ENCODE results near the gene ASAP2.

The ASAP2 gene

DNA sequence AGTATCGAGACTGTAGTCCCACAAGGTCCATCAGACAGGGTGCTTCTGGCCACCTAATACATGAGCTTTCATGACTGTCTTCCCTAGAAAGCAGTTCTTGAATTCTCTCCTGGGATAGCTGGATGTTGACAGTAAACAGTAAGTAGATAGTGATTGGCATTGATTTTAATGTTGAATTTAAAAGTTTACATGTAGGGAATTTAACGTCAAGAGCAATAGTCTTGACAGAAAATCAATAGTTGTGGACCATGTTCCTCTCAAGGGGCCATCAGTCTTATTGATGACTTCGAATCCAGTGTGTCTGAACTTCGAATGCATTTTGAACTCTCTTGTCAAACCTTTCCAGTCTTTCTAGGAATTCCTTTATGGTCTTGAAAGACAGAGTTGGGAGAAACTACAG is 152.9 kb downstream of the ASAP2 start:
- DNase-seq = no peak

DNA sequence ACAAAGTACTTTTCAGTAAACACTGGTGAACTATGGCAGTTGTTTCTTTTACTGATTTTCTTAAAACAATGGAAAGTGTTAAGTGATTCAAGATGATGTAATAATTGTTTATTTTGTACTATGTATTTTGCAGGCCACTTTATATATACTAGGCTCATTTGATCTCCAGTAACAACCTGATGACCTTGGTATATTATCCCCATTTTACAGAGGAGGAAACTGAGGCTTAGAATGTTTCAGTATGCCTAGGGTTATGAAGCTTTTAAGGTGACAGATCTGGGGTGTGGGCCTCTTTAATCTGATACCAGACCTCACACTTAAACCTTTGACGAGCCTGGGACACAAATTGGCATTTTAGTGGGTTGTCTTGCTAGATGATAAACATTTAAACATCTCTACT is 153.5 kb downstream of the ASAP2 start:
- no peak for DNase-seq

DNA sequence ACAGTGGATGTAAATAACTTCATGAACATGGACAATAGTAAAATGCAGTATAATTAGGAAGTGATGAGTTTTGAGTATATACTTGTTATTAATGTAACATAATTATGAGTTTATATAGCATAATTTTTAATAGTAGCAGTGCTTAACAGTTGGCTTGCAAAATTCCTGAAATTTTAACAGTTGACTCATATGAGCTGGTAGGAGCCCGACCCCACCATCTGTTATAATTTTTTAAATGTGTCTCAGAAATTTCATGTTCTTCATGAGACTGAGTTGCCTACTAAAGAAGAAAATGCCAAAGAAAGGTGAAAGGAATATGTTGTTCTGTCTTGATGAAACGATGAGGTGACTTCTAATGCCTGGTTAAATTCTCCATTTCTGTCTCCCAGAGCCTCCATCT is 154.1 kb downstream of the ASAP2 start:
- DNase-seq = no peak

DNA sequence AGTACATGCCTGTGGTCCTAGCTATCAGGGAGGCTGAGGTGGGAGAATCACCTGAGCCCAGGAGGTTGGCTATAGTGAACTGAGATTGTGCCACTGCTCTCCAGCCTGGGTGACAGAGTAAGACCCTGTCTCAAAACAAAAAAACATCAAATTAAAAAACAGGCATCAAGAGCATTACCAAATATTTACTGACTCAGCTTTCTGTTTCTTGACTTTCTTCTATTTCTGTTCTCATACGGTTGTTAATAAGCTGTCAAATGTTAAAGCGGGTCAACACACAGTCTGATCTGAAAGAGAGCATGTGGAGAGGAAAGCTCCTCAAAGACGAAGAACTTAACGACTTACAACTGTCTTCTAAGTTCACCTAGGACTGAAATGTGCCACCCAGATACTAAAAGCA is 157.8 kb downstream of the ASAP2 start:
- no peak for DNase-seq

DNA sequence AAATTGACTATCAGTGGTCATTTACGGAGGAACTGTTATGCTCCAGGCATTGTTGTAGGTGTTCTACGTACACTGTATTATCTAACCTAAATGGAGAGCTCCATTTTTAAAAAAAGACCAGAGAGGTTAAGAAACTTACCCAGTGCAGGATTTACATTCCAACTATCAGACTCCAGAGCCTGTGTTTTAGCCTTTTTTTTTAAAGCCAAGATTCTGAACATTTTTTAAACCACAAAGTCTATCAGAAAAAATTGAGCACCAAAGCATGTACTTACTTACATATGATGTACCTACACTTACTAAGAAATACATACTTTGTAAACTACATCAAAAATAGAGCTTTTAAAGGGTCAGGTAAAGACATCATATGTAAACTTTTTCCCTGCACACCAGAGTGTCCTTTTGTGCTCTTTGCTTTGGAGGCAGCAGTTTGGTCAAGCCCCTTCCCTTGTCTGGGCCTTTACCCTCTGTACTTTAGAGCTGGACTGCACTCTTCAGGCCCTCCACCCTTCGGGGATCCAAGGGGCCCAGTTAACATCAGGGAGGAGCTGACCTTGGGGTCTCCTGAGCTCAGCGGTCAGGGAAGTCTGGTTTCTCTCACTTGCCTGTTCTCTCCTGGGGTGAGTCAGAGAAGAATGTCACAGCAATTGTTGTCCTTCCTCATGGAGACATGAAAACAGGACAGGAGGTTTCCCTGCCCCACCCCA is 158.3 kb downstream of the ASAP2 start:
- DNase-seq = no peak

- no peak for DNase-seq
Observed at GRCh38 chr2:9365498-9366019, 158.9 kb downstream of the ASAP2 start.

DNA sequence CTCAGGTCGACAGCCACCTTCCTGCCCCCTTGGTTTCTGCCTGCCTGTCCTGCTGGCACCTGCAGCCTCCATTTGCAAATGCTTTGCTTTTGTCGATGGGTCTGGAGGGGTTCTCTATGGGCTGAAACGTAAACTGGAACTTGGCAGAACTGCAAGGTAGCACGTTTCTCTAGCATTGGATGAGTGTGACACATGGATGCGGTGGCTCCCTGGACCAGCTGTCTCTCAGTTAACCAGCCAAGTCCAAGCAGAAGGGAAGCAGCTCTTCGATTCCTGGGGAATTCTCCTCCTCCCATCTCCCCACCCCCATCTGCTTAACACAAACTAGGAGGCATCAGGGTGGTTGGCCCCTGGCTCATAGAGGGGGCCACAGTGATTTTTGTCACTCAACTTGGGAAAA is 159.4 kb downstream of the ASAP2 start:
- DNase-seq = no peak

GRCh38 chr2:9370746-9371145 is 164.1 kb downstream of the ASAP2 start:
- no peak for DNase-seq

DNA sequence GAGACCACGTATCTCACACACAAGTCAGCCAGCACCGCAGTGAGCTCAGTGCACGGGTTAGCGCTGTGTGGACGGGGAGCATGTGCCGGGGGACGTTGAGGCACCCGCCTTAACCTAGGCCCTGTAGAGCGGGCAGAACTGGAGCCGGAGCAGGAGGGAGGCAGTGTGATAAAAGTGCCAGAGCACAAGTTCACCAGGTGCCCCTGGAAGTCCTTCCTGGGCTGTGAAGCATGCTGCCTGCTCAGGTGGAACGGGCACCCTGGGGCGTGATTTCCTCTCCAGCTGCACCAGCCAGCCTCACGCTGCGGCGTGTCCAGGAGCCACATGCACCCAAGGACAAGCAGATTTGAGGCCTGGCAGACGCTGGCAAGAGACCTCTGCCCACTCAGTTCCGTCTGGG is 166.4 kb downstream of the ASAP2 start:
- DNase-seq = no peak

GRCh38 chr2:9373476-9373875 is 166.9 kb downstream of the ASAP2 start:
- no peak for DNase-seq

- no peak for DNase-seq
Observed at GRCh38 chr2:9374071-9374730, 167.6 kb downstream of the ASAP2 start.

DNA sequence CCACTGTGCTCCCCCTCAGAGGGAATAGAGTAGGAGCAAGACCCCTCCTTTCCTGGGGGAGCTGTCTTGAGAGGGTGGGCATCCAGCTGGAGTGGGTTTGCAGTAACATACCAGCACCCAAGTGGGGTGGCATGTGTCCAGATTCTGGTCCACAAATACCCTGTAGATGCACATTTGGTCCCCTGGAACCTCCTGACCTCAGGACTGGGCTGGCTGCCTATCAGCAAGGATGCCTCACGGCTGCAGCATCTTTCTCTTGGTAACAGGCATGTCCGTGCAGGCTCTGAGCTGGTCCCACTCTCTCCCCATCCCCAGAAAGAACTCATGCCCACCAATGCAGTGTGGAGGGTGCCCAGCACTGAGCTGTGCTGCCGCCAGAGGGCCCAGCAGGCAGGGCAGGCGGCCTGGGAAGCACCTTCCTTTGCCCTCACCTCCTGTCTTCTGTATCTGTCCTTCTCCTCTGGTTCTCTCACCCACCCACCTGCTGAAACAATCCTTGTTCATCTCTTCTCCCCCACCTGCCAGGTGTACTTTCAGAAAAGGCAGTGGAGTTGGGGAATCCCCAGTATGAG is 169.3 kb downstream of the ASAP2 start:
- no peak for DNase-seq

GRCh38 chr2:9377461-9378097 is 171.0 kb downstream of the ASAP2 start:
- DNase-seq = no peak

DNA sequence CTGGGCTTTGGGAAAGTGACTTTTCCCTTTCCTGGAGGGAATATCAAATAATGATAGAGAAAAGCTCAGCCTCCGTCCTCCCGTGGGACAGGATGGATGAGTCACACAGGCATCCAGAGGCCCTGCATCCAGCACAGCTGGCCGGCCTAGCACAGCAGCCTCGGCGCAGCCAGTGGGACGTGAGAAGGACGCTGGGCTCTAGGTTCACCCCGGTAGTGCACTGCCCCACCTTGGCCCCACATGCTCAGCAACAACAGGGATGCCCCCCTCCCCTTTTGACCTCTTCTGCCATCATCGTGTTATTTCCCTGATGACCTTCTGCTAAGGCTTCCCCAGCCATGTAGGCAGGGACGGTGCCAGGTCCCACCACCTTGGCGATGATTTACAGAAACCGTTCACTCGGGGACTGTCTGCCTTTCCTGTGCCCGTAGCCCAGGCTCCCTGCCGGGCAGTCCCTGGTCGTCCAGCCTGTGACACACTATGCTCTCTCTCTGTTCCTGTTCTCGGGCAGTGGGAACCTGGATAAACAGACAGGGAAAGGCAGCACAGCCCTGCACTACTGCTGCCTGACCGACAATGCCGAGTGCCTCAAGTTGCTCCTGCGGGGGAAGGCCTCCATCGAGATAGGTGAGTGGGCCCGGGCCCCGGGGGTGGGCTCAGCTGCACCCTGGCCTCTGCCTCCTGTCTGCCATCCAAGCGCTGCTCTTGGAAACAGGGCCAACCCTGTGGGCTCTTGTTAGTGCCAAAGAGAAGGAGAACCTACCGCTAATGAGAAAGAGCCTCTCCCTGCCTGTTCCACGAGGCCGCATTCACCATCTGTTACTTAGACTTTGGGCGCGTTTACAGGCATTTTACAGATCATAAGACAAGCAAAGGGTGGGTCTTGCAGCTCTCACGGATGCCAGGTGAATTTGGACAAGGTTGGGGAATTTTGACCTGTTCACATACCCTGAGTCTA is 172.1 kb downstream of the ASAP2 start:
- no peak for DNase-seq

DNA sequence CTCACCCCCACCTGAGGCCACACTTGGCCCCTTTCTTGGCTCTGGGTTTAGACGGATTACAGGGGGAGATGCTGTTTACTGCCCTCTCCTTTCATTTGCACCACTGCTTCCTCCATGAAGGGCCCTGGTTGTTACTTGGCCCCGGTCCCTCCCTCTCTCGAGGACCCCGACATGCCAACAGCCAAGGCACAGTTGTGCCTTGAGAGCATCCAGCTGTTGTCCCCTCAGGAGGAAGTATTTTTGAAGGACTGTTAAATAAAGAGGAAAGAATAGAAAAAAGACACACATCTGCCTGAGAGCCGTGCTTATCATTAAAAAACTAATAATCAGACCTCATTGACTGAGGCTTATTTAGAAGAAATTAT is 172.8 kb downstream of the ASAP2 start:
- no peak for DNase-seq

- DNase-seq = no peak
Observed at GRCh38 chr2:9380702-9381628, 174.4 kb downstream of the ASAP2 start.

GRCh38 chr2:9382604-9383235 is 176.1 kb downstream of the ASAP2 start:
- no peak for DNase-seq

GRCh38 chr2:9384521-9384920 is 177.9 kb downstream of the ASAP2 start:
- DNase-seq = no peak

DNA sequence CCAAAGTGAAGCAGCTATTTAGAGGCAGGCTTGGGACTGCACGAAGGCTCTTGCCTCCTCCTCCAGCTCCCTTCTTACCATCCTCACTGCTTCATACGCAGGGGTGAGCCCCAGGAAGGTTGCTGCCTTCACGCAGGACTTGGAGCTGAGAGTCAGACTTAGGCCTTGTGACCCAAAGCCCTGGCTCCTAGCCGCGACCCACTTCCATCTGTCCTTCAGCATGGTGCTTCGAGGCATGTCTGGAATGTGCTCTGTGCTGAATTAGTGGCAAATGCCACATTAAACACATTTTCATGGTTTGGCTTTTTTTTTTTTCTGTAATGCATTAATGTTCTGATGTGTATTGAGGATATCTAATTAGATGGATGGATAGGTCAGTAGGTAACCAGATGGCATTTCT is 179.2 kb downstream of the ASAP2 start:
- no peak for DNase-seq

DNA sequence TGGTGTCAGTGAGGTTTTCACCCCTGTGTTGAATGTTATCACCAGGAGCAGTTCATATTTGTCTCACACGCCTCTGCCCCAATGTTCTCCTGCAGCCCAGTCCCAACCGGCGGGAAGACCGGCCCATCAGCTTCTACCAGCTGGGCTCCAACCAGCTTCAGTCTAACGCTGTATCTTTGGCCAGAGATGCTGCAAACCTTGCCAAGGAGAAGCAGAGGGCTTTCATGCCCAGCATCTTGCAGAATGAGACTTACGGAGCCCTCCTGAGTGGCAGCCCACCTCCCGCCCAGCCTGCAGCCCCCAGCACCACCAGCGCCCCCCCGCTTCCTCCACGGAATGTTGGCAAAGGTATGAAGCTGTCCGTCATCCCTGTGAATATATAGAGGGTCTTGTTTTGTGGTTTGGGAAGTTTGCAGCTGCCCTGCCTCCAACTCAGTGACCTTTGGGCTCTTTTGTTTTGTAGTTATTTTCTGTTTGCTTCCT is 181.6 kb downstream of the ASAP2 start:
- no peak for DNase-seq

Data from NCI-H1436 treated with DMSO at 0.1 percent for 48 hours (cell line).